Measurements from ENCODE around the gene C1orf74.

Gene C1orf74

DNA sequence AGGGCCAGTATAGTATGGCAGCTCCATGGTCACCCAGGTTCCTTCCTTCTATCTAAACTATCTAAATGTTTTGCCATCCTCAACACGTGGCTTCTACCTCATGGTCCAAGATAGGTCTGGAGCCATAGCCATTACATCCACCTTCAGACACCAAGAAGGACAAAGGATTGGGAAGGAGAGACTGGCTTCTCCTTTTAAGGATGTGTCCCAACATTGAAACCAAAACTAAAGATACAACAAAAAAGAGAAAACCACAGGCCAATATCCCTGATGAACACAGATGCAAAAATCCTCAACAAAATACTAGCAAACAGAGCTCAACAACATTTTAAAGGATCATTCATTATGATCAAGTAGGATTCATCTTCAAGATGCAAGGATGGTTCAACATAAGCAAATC lies 54.9 kb downstream of the C1orf74 start:
- no peaks in the 10 kb centered on the region for H3K9me3 Mint-ChIP-seq (ENCODE audit: low read depth)
- no peaks in the 10 kb centered on the region for H3K27me3 Mint-ChIP-seq
- peaks cover 15% of the 10 kb centered on the region for H3K36me3 Mint-ChIP-seq
- no peak overlapping the region for H3K27ac Mint-ChIP-seq
- no peak overlapping the region for H3K4me3 Mint-ChIP-seq
- peaks cover 40% of the 10 kb centered on the region for H3K4me1 Mint-ChIP-seq (ENCODE audit: low read depth)
